PC-3 (cell line): ENCODE results near the gene PTPRN2. TPM values are rescaled to one million over a fixed set of nuclear protein-coding genes. Genes with fewer than 3 reads are reported as not detected.

Source experiments
- ATAC-seq: fragments of 200-7000 bp; cut with Tn5 transposase; 2 replicates; pipeline ENCODE4 v1.9.1; 2020; ENCODE audit warnings: mild to moderate bottlenecking, moderate library complexity
- BruUV-seq: library from RNA; stranded (reverse); fragments of 400-500 nt; replicated peaks from 2 replicates; lab custom pipeline; 2021; lab: Mats Ljungman, UMichigan
- CTCF ChIA-PET: fragments of 300-600 bp; sonication (Branson Sonifier 250); formaldehyde crosslinking; loops from one replicate; lab custom pipeline; 2022; ENCODE audit warnings: antibody characterized with exemption; lab: Charles Lee
- POLR2A ChIA-PET: fragments of 300-600 bp; sonication (Branson Sonifier 250); formaldehyde crosslinking; loops from one replicate; lab custom pipeline; 2022; ENCODE audit warnings: antibody characterized with exemption; ENCODE audit not compliant: unreplicated experiment; lab: Charles Lee
- DNase-seq: peaks from one replicate; pipeline ENCODE4 v3.0.0-alpha.2; 2015
- H2AFZ ChIP-seq: fragments of 300-600 bp; sonication (generic); 2 replicates; pipeline ENCODE4 v1.6.0; 2016; ENCODE audit warnings: antibody characterized with exemption, low read length
- H3F3A ChIP-seq: fragments of 300-600 bp; sonication (generic); one replicate; pipeline ENCODE4 v1.6.0; 2017; ENCODE audit warnings: antibody characterized with exemption, low read length, control low read depth, mild to moderate bottlenecking; ENCODE audit not compliant: unreplicated experiment
- H3K27ac ChIP-seq: fragments of 300-600 bp; sonication (generic); 2 replicates; pipeline ENCODE4 v1.5.1; 2016; ENCODE audit warnings: mild to moderate bottlenecking, low read length
- H3K27me3 ChIP-seq: fragments of 300-600 bp; sonication (generic); 2 replicates; pipeline ENCODE4 v1.6.1; 2016; ENCODE audit warnings: low read length, mixed read lengths
- H3K36me3 ChIP-seq: fragments of 300-600 bp; sonication (generic); 2 replicates; pipeline ENCODE4 v1.6.1; 2016; ENCODE audit warnings: low read depth, mixed run types, low read length, mixed read lengths
- H3K4me1 ChIP-seq: fragments of 300-600 bp; sonication (generic); 2 replicates; pipeline ENCODE4 v1.5.1; 2016; ENCODE audit warnings: low read length; ENCODE audit not compliant: insufficient read depth
- H3K4me2 ChIP-seq: fragments of 300-600 bp; sonication (generic); 2 replicates; pipeline ENCODE4 v1.6.0; 2016; ENCODE audit warnings: low read length
- H3K4me3 ChIP-seq: fragments of 300-600 bp; sonication (generic); 2 replicates; pipeline ENCODE4 v1.5.1; 2016; ENCODE audit warnings: mild to moderate bottlenecking, low read length, mixed read lengths
- H3K79me2 ChIP-seq: fragments of 300-600 bp; sonication (generic); 2 replicates; pipeline ENCODE4 v1.6.1; 2017; ENCODE audit warnings: low read length, mixed read lengths
- H3K9ac ChIP-seq: fragments of 300-600 bp; sonication (generic); 2 replicates; pipeline ENCODE4 v1.6.0; 2016; ENCODE audit warnings: mild to moderate bottlenecking, low read length
- H3K9me2 ChIP-seq: fragments of 300-600 bp; sonication (generic); replicated peaks from 2 replicates; pipeline ENCODE4 v1.6.1; 2016; ENCODE audit warnings: mixed run types, low read length, mixed read lengths
- H3K9me3 ChIP-seq: fragments of 300-600 bp; sonication (generic); 2 replicates; pipeline ENCODE4 v1.6.1; 2016; ENCODE audit warnings: low read length, mixed read lengths
- H4K20me1 ChIP-seq: fragments of 300-600 bp; sonication (generic); 2 replicates; pipeline ENCODE4 v1.6.1; 2016; ENCODE audit warnings: low read length, mixed read lengths
- EZH2 ChIP-seq: fragments of 300-600 bp; sonication (generic); IDR thresholded peaks from one replicate; pipeline ENCODE4 v1.6.1; 2017; ENCODE audit warnings: antibody characterized with exemption, mild to moderate bottlenecking, low read length; ENCODE audit not compliant: unreplicated experiment
- EZH2phosphoT487 ChIP-seq: fragments of 300-600 bp; sonication (generic); IDR thresholded peaks from 2 replicates; pipeline ENCODE4 v1.6.1; 2018; ENCODE audit warnings: mild to moderate bottlenecking, antibody characterized with exemption, low read length, borderline replicate concordance
- intact Hi-C: fragments of 100-400 bp; cut with micrococcal nuclease; formaldehyde crosslinking; loops from 2 replicates; pipeline ENCODE4 v1.9.0; 2023
- total RNA-seq: library from RNA; depleted of rRNA; stranded (reverse); fragments of >200 nt; gene quantifications from 2 replicates; pipeline ENCODE4 v1.2.3, GENCODE V29; 2014
- TF ChIP-seq, protein P1 (sequence below): fragments of 300-600 bp; sonication (generic); conservative IDR thresholded peaks from 2 replicates; pipeline ENCODE4 v1.5.1; 2017; ENCODE audit warnings: antibody characterized with exemption, low read depth, mild to moderate bottlenecking, low read length

PTPRN2 gene
- total RNA-seq, 1 experiment from 2014 or later = 3.2 TPM

DNA sequence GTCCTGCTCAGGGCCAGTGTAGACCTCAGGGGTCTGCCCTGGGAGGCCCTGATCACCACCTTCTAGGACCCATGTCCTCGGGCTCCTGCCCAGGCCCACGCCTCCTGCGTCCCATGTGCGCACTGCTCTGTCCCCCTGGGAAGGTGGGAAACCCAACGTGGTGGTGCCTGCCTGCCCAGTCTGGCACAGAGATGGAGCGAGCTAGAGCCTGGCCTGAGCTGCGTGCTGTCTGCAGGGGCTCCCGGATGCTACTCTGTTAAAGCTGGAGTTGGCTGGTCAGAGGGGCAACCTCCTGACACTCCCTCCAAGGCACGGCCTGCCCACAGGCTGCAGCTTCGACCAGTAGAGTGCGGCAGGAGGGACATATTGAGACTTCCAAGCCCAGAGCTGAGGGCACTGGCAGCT lies 1079.1 kb downstream of the PTPRN2 start:
- no TSS peak for BruUV-seq
- no peaks in the 10 kb centered on the region for H3K9me2 ChIP-seq
- H3K9ac ChIP-seq = no peak overlapping the region
- peaks cover 18% of the 10 kb centered on the region; the same call in 1 of the 2 replicates for H3K27me3 ChIP-seq
- H3K79me2 ChIP-seq = no peaks in the 10 kb centered on the region
- H3K4me3 ChIP-seq = no peak overlapping the region
- no peak for DNase-seq
- no peak overlapping the region for H2AFZ ChIP-seq
- ChIA-PET POLR2A (no interaction called here), CTCF (no interaction called here)
- intact Hi-C loops = no loop called here
- H3K27ac ChIP-seq = no peak overlapping the region
- no peak overlapping the region for H3K4me2 ChIP-seq
- no peak; the same call in 1 of the 2 replicates for ATAC-seq
- TF ChIP-seq EZH2phosphoT487 (no peak), EZH2 (no peak)
- TF ChIP-seq, protein P1, sequence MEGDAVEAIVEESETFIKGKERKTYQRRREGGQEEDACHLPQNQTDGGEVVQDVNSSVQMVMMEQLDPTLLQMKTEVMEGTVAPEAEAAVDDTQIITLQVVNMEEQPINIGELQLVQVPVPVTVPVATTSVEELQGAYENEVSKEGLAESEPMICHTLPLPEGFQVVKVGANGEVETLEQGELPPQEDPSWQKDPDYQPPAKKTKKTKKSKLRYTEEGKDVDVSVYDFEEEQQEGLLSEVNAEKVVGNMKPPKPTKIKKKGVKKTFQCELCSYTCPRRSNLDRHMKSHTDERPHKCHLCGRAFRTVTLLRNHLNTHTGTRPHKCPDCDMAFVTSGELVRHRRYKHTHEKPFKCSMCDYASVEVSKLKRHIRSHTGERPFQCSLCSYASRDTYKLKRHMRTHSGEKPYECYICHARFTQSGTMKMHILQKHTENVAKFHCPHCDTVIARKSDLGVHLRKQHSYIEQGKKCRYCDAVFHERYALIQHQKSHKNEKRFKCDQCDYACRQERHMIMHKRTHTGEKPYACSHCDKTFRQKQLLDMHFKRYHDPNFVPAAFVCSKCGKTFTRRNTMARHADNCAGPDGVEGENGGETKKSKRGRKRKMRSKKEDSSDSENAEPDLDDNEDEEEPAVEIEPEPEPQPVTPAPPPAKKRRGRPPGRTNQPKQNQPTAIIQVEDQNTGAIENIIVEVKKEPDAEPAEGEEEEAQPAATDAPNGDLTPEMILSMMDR = no peak
- no peaks in the 10 kb centered on the region for H3F3A ChIP-seq
- no peaks in the 10 kb centered on the region for H4K20me1 ChIP-seq
- H3K36me3 ChIP-seq = no peaks in the 10 kb centered on the region
- H3K9me3 ChIP-seq = peaks cover 6% of the 10 kb centered on the region; the same call in 1 of the 2 replicates
- H3K4me1 ChIP-seq = no peaks in the 10 kb centered on the region

DNA sequence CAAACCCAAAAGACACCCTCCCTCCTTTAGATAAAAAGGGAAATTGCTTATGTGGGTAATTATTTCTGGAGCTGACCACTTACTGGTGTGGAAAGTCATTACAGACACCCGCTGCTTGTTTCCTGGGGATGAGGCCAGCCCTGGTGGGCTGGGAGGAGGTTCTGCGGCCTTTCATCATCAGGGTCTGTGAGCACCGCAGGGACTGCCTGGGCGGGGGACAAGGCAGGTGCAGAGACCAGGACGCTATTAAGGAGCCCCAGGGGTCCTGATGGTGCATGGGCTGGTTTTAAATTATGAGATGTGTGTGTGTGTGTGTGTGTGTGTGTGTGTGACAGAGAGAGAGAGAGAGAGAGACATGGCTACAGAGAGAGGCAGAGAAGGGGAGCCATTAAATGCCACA lies 1079.6 kb downstream of the PTPRN2 start:
- POLR2A ChIA-PET = no interaction called here
- CTCF ChIA-PET = no interaction called here

DNA sequence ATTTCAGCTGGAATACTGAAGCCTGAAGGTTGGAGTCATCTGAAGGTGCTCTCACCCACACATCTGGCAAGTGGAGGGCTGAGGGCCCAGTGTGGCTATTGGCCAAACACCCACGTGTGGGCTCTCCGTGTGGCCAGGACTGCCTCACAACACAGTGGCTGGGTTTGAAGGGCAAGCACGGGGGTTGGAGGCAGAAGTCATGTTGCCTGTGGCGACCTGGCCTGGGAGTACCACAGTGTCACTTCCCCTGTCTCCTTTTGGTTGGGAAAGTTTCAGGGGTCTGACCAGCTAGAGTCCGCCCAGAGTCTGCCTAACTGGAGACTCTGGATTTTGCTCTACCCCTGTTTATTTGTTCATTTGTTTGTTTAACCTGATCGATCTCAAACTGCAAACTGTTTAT lies 1081.4 kb downstream of the PTPRN2 start:
- intact Hi-C loops = no loop called here
- CTCF ChIA-PET = interaction anchor here (0.6 kb wide), 1 partner anchor 17 kb away, joined by 9 read pairs; no protein-coding TSS in a partner anchor
- BruUV-seq = no TSS peak
- no peak overlapping the region for H3K4me3 ChIP-seq
- H3K79me2 ChIP-seq = no peaks in the 10 kb centered on the region
- H3K9me2 ChIP-seq = no peaks in the 10 kb centered on the region
- H4K20me1 ChIP-seq = no peaks in the 10 kb centered on the region
- H3F3A ChIP-seq = no peaks in the 10 kb centered on the region
- peaks cover 6% of the 10 kb centered on the region; the same call in 1 of the 2 replicates for H3K9me3 ChIP-seq
- DNase-seq = no peak
- peaks cover 18% of the 10 kb centered on the region; the same call in 1 of the 2 replicates for H3K27me3 ChIP-seq
- no peak overlapping the region for H3K9ac ChIP-seq
- no peak overlapping the region for H3K4me2 ChIP-seq
- TF ChIP-seq, protein P1 = no peak
- TF ChIP-seq EZH2 (no peak), EZH2phosphoT487 (no peak)
- H3K27ac ChIP-seq = no peak overlapping the region
- H2AFZ ChIP-seq = no peak overlapping the region
- H3K36me3 ChIP-seq = no peaks in the 10 kb centered on the region
- no peak for ATAC-seq
- POLR2A ChIA-PET = no interaction called here
- H3K4me1 ChIP-seq = no peaks in the 10 kb centered on the region

More for the DNA sequence above, 1079.6 kb downstream of the PTPRN2 start:
- Histone ChIP-seq H3K9me2 (no peaks in the 10 kb centered on the region), H4K20me1 (no peaks in the 10 kb centered on the region), H3K4me3 (no peak overlapping the region), H3K9me3 (peaks cover 6% of the 10 kb centered on the region; the same call in 1 of the 2 replicates), H3K9ac (no peak overlapping the region), H3K79me2 (no peaks in the 10 kb centered on the region), H3K4me1 (no peaks in the 10 kb centered on the region), H2AFZ (no peak overlapping the region), H3K27me3 (peaks cover 18% of the 10 kb centered on the region; the same call in 1 of the 2 replicates), H3K27ac (no peak overlapping the region), H3K36me3 (no peaks in the 10 kb centered on the region), H3F3A (no peaks in the 10 kb centered on the region), H3K4me2 (no peak overlapping the region)
- DNase-seq (no peak), ATAC-seq (no peak)
- no TSS peak for BruUV-seq
- intact Hi-C loops = no loop called here
- TF ChIP-seq EZH2phosphoT487 (no peak), EZH2 (no peak)
- TF ChIP-seq, protein P1 = no peak
